Sigmoid colon (tissue), 4 donors: ENCODE results near the gene ST3GAL2.

Source experiments
- CTCF ChIP-seq, 4 experiments: fragments of 450-650 bp in 3 of 4; fragments of 200-600 bp in 1 of 4; IDR thresholded peaks; one replicate each; pipeline ENCODE4 v1.5.1; 2016 to 2019; ENCODE audit warnings: antibody characterized with exemption in 4 of 4, mild to moderate bottlenecking in 3 of 4, moderate library complexity in 2 of 4
- EP300 ChIP-seq, 4 donors: sonication (generic); formaldehyde crosslinking; IDR thresholded peaks; one replicate each; pipeline ENCODE4 v1.6.1; 2017; ENCODE audit warnings: antibody characterized with exemption in 4 of 4
- POLR2A ChIP-seq, 2 donors: fragments of 450-650 bp; IDR thresholded peaks; one replicate each; pipeline ENCODE4 v1.6.1; 2016; ENCODE audit warnings: antibody characterized with exemption in 2 of 2, mild to moderate bottlenecking in 2 of 2, moderate library complexity in 2 of 2
- POLR2AphosphoS5 ChIP-seq, 4 donors: sonication (generic); formaldehyde crosslinking; IDR thresholded peaks; one replicate each; pipeline ENCODE4 v1.6.1; 2017; ENCODE audit warnings: antibody characterized with exemption in 4 of 4

- TF ChIP-seq CTCF (IDR thresholded peaks at IDR 0.05) (no peak), POLR2A (IDR thresholded peaks at IDR 0.05) (no peak), EP300 (IDR thresholded peaks at IDR 0.05) (no peak), POLR2AphosphoS5 (IDR thresholded peaks at IDR 0.05) (no peak)
Measured at GRCh38 chr16:70383421-70383960, 55.4 kb downstream of the ST3GAL2 start.
